Measurements from ENCODE around the gene TM6SF1. TPM values are rescaled to one million over a fixed set of nuclear protein-coding genes. Genes with fewer than 3 reads are reported as not detected.

TM6SF1 gene
- total and polyA plus RNA-seq, 9 donors, result 0.76 to 5.9 (median 2.9) TPM

DNA sequence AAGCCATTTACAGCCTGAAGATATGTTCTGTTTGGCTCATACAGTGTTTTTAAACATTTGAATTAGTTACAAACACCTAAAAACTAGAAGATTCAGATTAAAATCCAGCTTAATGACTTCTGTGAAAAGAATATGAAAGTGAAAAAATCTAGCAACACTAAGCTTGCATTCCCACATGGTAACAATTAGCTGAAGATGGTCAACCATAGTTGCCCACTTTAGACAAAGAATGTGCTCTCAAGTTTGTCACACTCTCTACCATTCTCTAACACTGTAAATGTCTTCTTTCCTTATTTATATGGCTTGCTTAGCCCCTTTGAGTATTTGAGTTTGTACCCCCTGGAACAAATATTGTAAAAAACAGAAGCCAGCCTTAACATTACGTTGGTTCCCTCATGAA is 67.4 kb downstream of the TM6SF1 start:
- 93 to 100% (median 94%) methylated on average over 1 of the region's 1 CpG for WGBS, 3 donors

DNA sequence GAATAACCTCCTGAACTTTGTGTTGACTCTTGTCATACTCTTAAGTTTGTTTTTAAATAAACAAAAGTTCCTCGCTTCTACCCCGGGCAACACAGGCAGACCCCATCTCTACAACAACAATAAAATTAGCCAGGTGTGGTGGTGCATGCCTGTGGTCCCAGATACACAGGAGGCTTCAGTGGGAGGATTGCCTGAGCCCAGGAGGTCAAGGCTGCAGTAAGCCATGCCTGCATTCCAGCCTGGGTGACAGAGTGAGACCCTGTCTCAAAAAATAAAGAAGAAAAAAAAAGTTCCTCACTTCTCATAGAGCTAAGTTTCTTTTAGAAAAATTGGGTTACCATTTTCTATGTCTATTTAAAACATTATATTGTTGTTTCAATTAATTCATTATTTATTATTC is 70.9 kb downstream of the TM6SF1 start:
- intact Hi-C loops (cut with DNase I), result no loop called here
- no peaks in the 10 kb centered on the region for H3K9me3 ChIP-seq
- TF ChIP-seq EP300 (IDR thresholded peaks at IDR 0.05), result no peak
- no peak for TF ChIP-seq POLR2A (IDR thresholded peaks at IDR 0.05)
- TF ChIP-seq CTCF (IDR thresholded peaks at IDR 0.05), result no peak
- 61 to 75% (median 72%) methylated on average over 2 of the region's 2 CpGs for WGBS, 3 donors
- no peaks in the 10 kb centered on the region for H3K36me3 ChIP-seq
- no peak overlapping the region for H3K4me3 ChIP-seq
- no peak overlapping the region for H3K27ac ChIP-seq
- no peaks in the 10 kb centered on the region for H3K4me1 ChIP-seq (ENCODE audit: insufficient read depth)
- DNase-seq, result no peak
- H3K27me3 ChIP-seq, result no peaks in the 10 kb centered on the region

More for the DNA sequence above, 67.4 kb downstream of the TM6SF1 start:
- intact Hi-C loops (cut with DNase I), result no loop called here
- H3K9me3 ChIP-seq, result no peaks in the 10 kb centered on the region
- no peak overlapping the region for H3K4me3 ChIP-seq
- H3K27me3 ChIP-seq, result no peaks in the 10 kb centered on the region
- DNase-seq, result no peak
- H3K27ac ChIP-seq, result no peak overlapping the region
- no peaks in the 10 kb centered on the region for H3K36me3 ChIP-seq
- no peaks in the 10 kb centered on the region for H3K4me1 ChIP-seq (ENCODE audit: insufficient read depth)
- no peak for TF ChIP-seq EP300 (IDR thresholded peaks at IDR 0.05)
- TF ChIP-seq CTCF (IDR thresholded peaks at IDR 0.05), result no peak
- TF ChIP-seq POLR2A (IDR thresholded peaks at IDR 0.05), result no peak

- intact Hi-C loops (cut with DNase I), result no loop called here
- H3K4me1 ChIP-seq (ENCODE audit: insufficient read depth), result no peaks in the 10 kb centered on the region
- H3K9me3 ChIP-seq, result no peaks in the 10 kb centered on the region
- DNase-seq, result no peak
- TF ChIP-seq POLR2A (IDR thresholded peaks at IDR 0.05) (no peak), CTCF (IDR thresholded peaks at IDR 0.05) (no peak), EP300 (IDR thresholded peaks at IDR 0.05) (no peak)
- WGBS, 3 donors, result 90 to 94% (median 92%) methylated on average over 3 of the region's 3 CpGs
- H3K27me3 ChIP-seq, result no peaks in the 10 kb centered on the region
- no peak overlapping the region for H3K4me3 ChIP-seq
- H3K36me3 ChIP-seq, result no peaks in the 10 kb centered on the region
- H3K27ac ChIP-seq, result no peak overlapping the region
Measured at GRCh38 chr15:83178869-83179325, 71.5 kb downstream of the TM6SF1 start.

- no peaks in the 10 kb centered on the region for H3K27me3 ChIP-seq
- no peak overlapping the region for H3K4me3 ChIP-seq
- 96 to 100% (median 99%) methylated on average over 3 of the region's 3 CpGs for WGBS, 3 donors
- intact Hi-C loops (cut with DNase I), result no loop called here
- no peaks in the 10 kb centered on the region for H3K9me3 ChIP-seq
- TF ChIP-seq EP300 (IDR thresholded peaks at IDR 0.05), result no peak
- no peak for TF ChIP-seq CTCF (IDR thresholded peaks at IDR 0.05)
- TF ChIP-seq POLR2A (IDR thresholded peaks at IDR 0.05), result no peak
- DNase-seq, result no peak
- H3K27ac ChIP-seq, result no peak overlapping the region
- H3K36me3 ChIP-seq, result no peaks in the 10 kb centered on the region
- no peaks in the 10 kb centered on the region for H3K4me1 ChIP-seq (ENCODE audit: insufficient read depth)
Measured at GRCh38 chr15:83185561-83185960, 78.1 kb downstream of the TM6SF1 start.

Small RNA genes lying within 50 kb of the gene (microRNA-seq; reads per million reads assigned to microRNA genes)
- gene MIR4515, result 0 to 0.32 (median 0) reads per million in 3 donors

Small RNA genes lying within 50 kb of the gene (small RNA-seq; reads per million reads assigned to genes)
- gene MIR4515, result not detected

Other genes starting within 250 kb of the TM6SF1 start
- 10 to 100 TPM in 5 of 7 donors, 1 to 10 TPM in 2; 3.0 to 60.8 (median 15.4) TPM for gene HOMER2, start 154.9 kb upstream of the TM6SF1 start, total RNA-seq
- 1 to 10 TPM; 3.5 to 6.4 TPM for gene HOMER2, start 154.9 kb upstream of the TM6SF1 start, polyA plus RNA-seq
- gene RAMAC, start 121.4 kb upstream of the TM6SF1 start, total RNA-seq, result 10 to 100 TPM; 17.2 to 23.9 (median 21.2) TPM
- gene RAMAC, start 121.4 kb upstream of the TM6SF1 start, polyA plus RNA-seq, result 10 to 100 TPM; 20.9 to 25.1 TPM
- gene C15orf40, start 96.0 kb upstream of the TM6SF1 start, total RNA-seq, result 10 to 100 TPM; 15.0 to 27.4 (median 18.0) TPM
- gene C15orf40, start 96.0 kb upstream of the TM6SF1 start, polyA plus RNA-seq, result 10 to 100 TPM in 1 of 2 donors, 1 to 10 TPM in 1; 8.4 to 16.0 TPM
- 10 to 100 TPM; 39.2 to 85.5 (median 44.4) TPM for gene BTBD1, start 40.4 kb upstream of the TM6SF1 start, total RNA-seq
- gene BTBD1, start 40.4 kb upstream of the TM6SF1 start, polyA plus RNA-seq, result 10 to 100 TPM; 24.3 to 44.9 TPM
- gene HDGFL3, start 100.2 kb downstream of the TM6SF1 start, total RNA-seq, result 10 to 100 TPM; 26.0 to 67.6 (median 52.6) TPM
- gene HDGFL3, start 100.2 kb downstream of the TM6SF1 start, polyA plus RNA-seq, result 10 to 100 TPM; 24.7 to 53.0 TPM
- 10 to 100 TPM in 1 of 7 donors, 1 to 10 TPM in 1, under 1 TPM in 5; 0.23 to 31.6 (median 0.43) TPM for gene BNC1, start 177.0 kb downstream of the TM6SF1 start, total RNA-seq
- gene BNC1, start 177.0 kb downstream of the TM6SF1 start, polyA plus RNA-seq, result under 1 TPM; 0.47 to 0.95 TPM

Data from ovary (tissue), 9 donors.